ENCODE data around the gene IRAG1. TPM values are rescaled to one million over a fixed set of nuclear protein-coding genes. Genes with fewer than 3 reads are reported as not detected.

The IRAG1 gene
- polyA plus RNA-seq, 1 donor from 2014 or later = 0.14 TPM

- TF ChIP-seq, protein P1, sequence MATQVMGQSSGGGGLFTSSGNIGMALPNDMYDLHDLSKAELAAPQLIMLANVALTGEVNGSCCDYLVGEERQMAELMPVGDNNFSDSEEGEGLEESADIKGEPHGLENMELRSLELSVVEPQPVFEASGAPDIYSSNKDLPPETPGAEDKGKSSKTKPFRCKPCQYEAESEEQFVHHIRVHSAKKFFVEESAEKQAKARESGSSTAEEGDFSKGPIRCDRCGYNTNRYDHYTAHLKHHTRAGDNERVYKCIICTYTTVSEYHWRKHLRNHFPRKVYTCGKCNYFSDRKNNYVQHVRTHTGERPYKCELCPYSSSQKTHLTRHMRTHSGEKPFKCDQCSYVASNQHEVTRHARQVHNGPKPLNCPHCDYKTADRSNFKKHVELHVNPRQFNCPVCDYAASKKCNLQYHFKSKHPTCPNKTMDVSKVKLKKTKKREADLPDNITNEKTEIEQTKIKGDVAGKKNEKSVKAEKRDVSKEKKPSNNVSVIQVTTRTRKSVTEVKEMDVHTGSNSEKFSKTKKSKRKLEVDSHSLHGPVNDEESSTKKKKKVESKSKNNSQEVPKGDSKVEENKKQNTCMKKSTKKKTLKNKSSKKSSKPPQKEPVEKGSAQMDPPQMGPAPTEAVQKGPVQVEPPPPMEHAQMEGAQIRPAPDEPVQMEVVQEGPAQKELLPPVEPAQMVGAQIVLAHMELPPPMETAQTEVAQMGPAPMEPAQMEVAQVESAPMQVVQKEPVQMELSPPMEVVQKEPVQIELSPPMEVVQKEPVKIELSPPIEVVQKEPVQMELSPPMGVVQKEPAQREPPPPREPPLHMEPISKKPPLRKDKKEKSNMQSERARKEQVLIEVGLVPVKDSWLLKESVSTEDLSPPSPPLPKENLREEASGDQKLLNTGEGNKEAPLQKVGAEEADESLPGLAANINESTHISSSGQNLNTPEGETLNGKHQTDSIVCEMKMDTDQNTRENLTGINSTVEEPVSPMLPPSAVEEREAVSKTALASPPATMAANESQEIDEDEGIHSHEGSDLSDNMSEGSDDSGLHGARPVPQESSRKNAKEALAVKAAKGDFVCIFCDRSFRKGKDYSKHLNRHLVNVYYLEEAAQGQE (IDR thresholded peaks at IDR 0.05; ENCODE audit: borderline replicate concordance) = no peak
- no peak for TF ChIP-seq RAD21 (conservative IDR thresholded peaks at IDR 0.05)
- Histone ChIP-seq H3K36me3 (ENCODE audit: insufficient read depth, low read length) (no peaks in the 10 kb centered on the region), H2AFZ (ENCODE audit: low read depth, low read length) (no peak overlapping the region), H3K9me3 (ENCODE audit: low read length) (no peaks in the 10 kb centered on the region), H3K4me3 (ENCODE audit: low read length) (no peak overlapping the region), H3F3A (ENCODE audit: insufficient read depth, low read length, poor library complexity, severe bottlenecking) (no peaks in the 10 kb centered on the region), H3K27ac (ENCODE audit: low read length) (no peak overlapping the region), H3K27me3 (ENCODE audit: insufficient read depth, low read depth, low read length) (no peaks in the 10 kb centered on the region), H3K4me2 (ENCODE audit: low read length) (no peak overlapping the region), H3K79me2 (replicated peaks; ENCODE audit: insufficient read depth, low read length) (no peaks in the 10 kb centered on the region), H3K9me2 (ENCODE audit: insufficient read depth, low read length) (no peaks in the 10 kb centered on the region), H3K9ac (ENCODE audit: low read length) (no peak overlapping the region), H4K20me1 (ENCODE audit: insufficient read depth) (no peaks in the 10 kb centered on the region)
These were observed 34.8 kb downstream of the IRAG1 start for GRCh38 chr11:10658621-10659338.

- Histone ChIP-seq H4K20me1 (ENCODE audit: insufficient read depth) (no peaks in the 10 kb centered on the region), H3K9ac (ENCODE audit: low read length) (no peak overlapping the region), H3F3A (ENCODE audit: insufficient read depth, low read length, poor library complexity, severe bottlenecking) (no peaks in the 10 kb centered on the region), H3K36me3 (ENCODE audit: insufficient read depth, low read length) (no peaks in the 10 kb centered on the region), H3K4me3 (ENCODE audit: low read length) (no peak overlapping the region), H3K27ac (ENCODE audit: low read length) (no peak overlapping the region), H2AFZ (ENCODE audit: low read depth, low read length) (no peak overlapping the region), H3K27me3 (ENCODE audit: insufficient read depth, low read depth, low read length) (no peaks in the 10 kb centered on the region), H3K4me2 (ENCODE audit: low read length) (no peak overlapping the region), H3K9me3 (ENCODE audit: low read length) (no peaks in the 10 kb centered on the region), H3K79me2 (replicated peaks; ENCODE audit: insufficient read depth, low read length) (no peaks in the 10 kb centered on the region), H3K9me2 (ENCODE audit: insufficient read depth, low read length) (no peaks in the 10 kb centered on the region)
- TF ChIP-seq EP300 (conservative IDR thresholded peaks at IDR 0.05; ENCODE audit: poor library complexity, severe bottlenecking) = no peak
- no peak for TF ChIP-seq RAD21 (conservative IDR thresholded peaks at IDR 0.05)
- TF ChIP-seq SMC3 (conservative IDR thresholded peaks at IDR 0.05; ENCODE audit: poor library complexity) = no peak
- no peak for TF ChIP-seq MXI1 (conservative IDR thresholded peaks at IDR 0.05; ENCODE audit: poor library complexity, severe bottlenecking)
- TF ChIP-seq EZH2 (IDR thresholded peaks at IDR 0.05; ENCODE audit: borderline replicate concordance, insufficient read depth, low read length, poor library complexity, severe bottlenecking) = no peak
- no peak for TF ChIP-seq POLR2AphosphoS5 (IDR thresholded peaks at IDR 0.05)
These were observed 36.0 kb downstream of the IRAG1 start for GRCh38 chr11:10657308-10658271.

Data from neural cell (in vitro differentiated cells).